Stimulated activated CD8-positive, alpha-beta memory T cell treated with anti-CD3 and anti-CD28 coated beads, Interleukin-15, amount 100 ng/mL, for 4 hours (primary cell): ENCODE data around the gene WFDC1.

Source experiments
- DNase-seq, 2 donors: peaks; one replicate each; pipeline ENCODE4 v3.0.0-alpha.2; 2020; ENCODE audit warnings: low read depth in 2 of 2

WFDC1 gene

DNA sequence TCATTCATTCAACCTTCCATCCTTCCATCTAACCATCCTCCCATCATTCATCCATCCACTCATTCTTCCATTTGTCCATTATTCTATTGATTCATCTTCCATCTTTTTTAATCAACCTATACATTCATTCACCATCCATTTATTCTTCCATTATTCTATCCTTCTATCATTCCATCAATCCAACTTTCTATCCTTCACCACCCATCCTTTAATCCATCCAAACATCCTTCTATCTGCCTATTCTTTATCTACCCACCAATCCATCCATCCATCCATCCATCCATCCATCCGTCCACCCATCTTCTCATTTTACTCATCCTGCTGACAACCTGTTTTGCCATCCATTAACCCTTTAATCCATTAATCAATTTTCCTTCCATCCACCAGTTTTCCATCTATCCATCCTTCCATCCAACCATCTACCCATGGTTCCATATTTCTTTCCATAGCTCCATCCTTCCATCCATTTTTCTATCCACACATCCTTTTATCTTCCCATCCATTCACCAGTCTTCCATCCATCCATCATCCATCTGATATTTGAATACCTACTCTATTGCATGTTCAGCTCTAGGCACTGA is 21.8 kb upstream of the WFDC1 start:
- no peak for DNase-seq

DNA sequence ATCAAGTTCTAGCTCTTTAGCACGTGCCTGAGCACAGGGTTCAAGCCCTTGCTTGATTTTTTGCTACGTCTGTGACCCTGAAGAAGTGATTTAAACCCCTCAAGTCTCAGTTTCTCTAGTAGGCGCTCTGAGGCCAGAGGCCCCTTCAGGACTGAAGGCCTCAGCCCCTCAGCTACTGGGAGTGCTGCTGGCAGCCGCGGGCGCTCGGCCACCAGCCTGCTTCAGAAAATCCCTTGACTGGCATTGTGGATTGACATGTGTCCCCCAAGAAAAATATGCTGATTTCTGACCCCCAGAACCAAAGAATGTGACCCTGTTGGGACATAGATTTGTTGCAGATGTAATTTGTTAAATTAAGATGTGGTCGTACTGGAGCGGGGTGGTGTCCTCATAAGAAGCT is 20.2 kb upstream of the WFDC1 start:
- DNase-seq, result no peak

DNA sequence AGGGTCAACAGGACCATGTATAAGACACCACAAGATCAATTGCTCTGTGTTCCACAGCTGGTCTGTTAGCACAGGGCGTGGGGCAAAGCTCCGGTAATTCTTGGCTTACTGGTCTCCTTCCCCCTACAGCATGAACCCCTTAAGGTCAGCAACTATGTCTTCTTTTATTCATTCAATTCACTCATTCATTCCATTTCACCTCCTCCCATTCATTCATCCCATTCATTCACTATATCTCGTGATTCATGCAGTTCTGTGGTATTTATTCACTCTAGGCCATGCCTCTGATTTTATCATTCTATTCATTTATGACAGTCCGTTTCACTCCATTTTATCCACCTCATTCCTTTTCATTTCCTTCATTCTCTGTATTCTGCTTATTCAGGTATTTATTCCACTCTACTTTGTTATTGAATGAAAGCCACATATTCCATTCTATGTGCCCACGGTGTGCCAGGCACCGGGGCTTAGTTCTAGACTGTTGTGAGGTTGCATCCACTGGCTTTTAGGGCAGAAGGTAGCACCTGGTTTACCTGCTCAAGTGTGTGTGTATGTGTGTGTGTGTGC is 19.0 kb upstream of the WFDC1 start:
- DNase-seq, result no peak

DNA sequence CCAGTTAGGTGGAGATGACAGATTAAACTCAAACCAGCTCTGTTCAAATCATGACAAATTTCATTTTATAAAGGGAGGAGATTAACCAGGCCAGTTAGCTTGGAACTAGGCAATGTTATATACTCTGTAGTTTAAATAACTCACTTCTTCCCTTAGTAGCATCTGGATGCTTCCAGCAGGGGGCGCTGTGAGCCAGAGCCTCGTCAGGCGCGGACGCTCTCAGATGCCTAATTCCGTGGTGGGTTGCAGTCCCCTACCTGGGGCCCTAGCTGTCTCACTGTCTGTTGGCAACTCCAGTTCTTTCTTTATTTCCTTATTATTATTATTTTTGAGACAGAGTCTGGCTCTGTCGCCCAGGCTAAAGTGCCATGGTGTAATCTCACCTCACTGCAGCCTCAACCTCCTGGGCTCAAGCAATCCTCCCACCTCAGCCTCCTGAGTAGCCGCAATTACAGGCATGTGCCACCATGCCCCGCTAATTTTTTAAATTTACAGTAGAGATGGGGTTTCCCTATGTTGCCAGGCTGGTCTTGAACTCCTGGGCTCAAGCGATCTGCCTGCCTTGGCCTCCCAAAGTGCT is 17.3 kb upstream of the WFDC1 start:
- DNase-seq, result peak; percentile 21 to 32

DNA sequence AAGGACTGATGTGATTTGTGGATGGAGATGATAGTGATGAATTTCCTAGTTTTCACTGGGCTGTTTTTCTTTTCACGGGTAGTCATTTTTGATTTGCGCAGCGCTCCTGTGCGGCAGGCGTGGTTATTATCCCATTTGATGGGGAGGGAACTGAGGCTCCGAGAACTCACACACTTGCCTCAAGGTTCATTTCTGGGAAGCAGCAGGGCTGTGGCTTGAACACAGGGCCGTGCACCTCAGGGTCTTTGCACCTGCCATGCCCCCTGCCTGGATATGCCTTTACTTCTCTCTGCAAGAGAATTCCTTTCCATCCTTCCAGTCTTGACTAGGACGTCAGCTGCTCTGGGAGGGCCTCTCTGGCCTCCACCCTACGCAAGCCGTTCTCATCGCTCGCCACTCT is 16.3 kb upstream of the WFDC1 start:
- DNase-seq, result no peak

DNA sequence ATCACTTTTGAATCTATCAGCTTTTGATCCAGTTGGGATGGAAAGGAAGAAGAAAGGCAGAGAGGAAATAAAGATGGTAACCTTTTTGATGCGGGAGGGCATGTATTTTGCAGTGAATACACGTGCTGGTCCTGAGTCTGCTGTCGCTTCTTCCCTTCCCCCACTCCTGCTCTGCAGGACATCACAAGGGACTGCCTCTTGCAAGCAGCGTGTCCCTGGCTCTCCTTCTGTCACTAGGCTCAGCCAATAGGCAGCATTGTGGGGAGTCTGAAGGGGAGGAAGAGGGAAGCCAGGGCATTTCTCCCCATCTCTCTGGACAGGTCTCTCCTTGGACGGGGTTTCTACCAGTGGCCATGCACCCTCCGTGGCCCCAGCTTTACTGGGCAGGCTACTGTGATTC is 15.7 kb upstream of the WFDC1 start:
- DNase-seq, result no peak

DNA sequence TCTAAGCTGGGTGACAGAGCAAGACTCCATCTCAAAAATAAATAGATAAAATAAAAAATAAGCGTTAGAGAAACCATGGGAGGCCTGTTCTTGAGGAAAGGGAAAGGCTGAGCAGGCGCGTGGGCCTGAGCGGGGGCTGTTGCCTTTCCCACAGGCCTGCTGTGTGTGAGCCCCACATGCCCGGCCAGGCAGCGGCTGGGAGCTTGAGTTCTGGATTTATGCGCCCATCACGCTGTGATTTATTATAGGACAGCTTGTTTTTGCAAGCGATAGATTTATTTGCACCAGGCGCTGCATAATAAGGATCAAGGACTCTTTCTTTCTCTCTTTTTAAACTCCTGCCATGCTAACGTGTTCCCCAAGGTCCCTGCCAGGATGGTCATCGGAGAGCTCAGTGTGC is 14.8 kb upstream of the WFDC1 start:
- DNase-seq, result no peak

DNA sequence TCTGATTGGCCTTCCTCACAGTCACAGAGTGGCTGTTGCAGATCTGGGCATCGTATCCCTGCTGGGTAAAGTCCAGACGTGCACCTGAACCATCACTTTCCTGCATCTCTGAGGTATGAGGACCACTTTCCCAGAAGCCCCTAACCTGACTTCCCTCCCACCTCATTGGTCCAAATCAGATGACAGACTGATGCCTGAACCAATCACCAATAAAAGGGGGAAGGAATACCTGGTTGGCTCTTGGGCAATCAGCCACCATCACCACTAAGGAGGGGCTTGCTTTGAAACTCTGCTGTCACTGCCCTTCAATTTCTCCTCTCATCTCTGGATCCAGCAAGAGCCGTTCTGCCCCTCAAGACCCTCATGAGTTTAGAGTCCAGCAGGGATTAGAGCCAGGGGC is 13.6 kb upstream of the WFDC1 start:
- no peak for DNase-seq

DNA sequence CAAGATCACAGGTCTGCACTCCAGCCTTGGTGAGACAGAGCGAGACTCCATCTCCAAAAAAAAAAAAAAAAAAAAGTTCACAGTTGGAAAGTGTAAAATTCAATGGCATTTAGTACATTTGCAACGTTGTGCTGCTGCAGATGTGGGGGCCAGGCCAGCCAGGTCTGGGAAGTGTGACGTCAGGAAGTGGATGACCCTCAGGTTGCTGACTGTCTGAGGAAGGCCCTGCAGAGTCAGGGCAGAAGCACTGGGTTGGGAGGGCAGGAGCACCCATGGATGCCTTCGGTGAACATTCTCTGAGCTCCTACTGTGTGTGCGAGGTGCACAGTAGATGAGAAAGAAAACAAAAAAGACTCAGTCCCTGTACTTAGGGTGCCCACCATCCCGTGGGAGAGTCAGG is 12.1 kb upstream of the WFDC1 start:
- no peak for DNase-seq

DNA sequence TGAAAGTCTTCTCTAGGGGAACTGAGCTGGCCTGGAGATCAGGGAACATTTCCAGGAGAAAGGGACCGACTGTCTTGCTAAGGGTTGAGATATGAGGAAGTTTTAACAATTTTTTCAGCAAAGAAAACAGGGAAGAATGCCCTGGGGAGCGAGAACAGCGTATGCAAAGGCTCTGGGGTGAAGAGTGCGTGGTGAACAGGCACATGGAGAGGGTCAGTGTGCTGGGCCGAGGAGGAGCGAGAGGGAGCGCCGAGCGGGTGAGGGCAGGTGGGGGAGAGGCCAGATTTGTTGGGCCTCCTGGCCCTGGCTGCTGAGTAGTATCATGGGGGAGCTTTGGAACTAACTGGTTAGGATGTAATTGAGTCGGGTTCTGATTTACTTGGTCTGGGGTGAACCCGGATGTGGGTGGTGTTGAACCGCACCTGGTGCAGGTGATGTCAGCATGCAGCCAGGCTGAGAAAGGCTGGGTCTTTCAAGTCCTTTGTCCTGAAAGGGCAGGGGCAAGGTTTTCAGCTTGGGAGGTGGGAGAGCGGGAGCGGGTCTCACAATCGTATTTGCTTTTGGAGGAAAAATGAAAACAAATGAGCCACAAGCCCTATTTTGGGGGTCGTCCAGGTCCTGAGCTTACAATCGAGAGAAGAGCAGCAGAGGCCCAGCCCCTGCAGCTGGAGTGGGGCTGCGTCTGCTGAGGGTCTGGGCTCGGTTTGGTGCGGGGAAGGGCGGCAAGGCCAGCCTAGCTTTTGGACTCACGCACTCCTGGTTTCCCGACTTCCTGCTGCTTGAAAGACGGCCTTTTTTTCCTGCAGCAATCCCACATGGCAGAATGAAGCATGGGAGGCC is 11.1 kb upstream of the WFDC1 start:
- DNase-seq, result no peak

DNA sequence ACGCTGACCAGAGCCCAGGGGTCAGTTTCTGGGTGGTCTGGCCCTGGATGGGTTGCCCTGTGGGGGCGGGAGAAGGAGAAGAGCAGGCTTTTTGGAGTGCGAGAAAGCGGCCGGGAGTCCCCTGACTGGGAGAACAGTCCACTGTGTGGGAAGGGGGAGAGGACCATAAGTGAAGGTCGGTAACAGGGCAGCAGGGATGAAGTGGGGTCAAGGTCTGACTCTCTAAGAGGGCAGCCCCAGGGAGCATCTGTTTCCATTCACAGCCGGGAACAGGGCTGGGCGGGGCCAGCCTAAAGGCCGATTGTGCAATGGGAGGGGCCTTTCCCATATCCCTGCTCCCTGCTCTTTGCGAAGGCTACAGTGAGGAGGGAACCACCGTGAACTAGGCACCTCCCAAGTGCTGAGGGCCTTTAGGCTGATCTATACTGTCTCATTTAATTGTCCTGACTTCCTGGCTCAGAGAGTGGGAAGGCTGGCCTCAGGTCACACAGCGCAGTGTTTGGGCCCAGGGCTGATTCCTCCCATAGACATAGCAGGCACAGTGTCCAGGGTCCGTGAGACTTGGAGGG is 10.4 kb upstream of the WFDC1 start:
- no peak for DNase-seq

DNA sequence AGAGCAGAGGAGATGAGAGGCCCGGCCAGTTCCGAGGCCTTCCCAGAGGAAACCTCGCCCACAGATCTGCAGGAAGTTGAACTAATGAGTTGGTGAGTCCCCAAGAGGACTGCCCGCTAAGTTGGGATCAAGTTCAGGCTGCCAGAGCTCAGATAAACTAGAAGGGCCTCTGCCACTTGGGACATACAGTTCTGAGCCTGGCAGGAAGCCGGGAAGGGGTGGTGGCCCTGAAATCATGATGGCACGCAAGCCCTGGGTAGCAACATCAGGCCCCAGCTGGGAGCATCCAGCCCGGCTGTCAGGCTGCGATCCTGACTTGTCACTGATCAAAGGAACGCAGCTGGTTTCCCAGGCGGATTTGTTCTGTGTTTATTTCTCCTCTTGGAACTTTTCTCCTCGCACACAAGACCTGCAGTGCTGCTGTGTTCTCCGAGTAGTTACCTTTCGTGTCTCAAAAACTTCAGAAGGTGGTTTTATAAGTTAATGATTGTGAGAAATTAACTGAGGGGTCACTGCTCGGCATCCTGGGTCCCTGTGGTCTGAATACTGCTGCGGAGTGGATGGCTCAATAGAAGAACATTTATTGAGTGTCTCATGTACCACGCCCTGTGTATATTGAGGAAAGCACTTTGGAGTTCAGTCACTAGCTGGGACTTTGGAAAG is 8.0 kb upstream of the WFDC1 start:
- no peak for DNase-seq

DNA sequence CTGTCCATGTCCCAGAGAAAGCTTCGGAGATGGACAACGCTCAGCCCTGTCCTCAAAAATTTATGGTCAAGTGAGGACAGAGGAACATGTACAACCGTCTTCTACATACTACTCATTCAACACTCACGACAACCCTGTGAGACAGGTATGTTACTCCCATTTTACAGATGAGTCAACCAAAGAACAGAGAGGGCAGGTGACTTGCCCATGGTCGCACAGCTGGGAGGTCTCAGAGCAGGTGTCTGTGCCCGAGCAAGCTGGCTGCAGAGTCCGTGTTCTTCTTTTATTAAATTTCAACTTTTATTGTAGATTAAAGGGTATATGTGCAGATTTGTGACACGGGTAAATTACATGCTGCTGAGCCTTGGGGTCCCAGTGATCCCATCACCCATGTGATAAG is 5.8 kb upstream of the WFDC1 start:
- no peak for DNase-seq

DNA sequence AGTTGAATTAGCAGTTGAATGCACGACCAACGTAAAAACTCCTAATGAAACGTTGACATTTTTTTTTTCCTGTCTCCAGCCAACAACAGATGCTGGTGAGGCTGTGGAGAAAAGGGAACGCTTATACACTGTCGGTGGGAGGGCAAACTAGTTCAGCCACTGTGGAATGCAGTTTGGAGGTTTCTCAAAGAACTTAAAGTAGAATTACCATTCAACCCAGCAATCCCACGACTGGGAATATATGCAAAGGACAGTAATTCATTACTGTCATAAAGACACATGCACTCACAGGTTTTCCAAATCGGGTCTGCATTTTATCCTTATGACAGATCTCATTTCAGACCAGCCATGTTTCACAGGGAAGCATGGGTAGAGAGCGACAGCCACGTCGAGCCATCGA is 3.5 kb upstream of the WFDC1 start:
- DNase-seq, result no peak

DNA sequence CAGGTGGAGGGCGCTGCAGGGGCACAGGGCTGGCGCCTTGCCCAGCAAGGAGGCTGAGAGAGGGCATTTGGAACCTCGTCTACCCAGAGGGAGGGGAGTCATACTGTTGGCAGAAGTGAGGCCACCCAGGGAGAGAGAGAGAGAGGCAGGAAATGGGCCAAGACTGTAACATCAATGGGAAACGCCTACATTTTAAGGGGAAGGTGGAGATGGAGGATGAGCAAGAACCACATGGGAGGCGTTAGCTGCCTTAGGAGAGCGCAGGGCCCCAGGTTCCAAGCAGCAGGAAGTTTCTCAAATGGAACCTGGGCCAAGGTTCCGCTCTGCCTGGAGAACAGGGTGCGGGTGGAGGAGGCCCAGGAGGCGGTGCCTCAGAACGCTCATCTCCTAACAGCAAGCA is 2.7 kb upstream of the WFDC1 start:
- no peak for DNase-seq

DNA sequence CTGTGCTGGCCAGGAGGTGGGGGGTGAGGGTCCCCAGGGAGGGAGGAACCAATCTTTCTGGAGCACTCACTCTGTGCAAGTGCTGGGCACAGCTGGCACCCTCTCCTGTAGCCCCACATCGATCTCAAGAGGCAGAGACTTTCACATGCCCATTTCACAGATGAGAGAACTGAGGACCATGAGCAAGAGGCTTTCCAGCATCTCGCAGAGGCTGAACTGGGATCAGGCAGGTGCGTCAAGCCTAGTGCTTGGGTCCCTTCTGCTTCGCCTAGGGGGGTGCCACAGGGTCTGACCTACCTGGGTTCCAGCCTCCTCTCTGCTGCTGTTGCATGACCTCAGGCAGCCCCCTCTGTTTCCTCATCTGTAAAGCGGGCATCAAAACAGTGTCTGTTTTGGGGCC is 1.3 kb upstream of the WFDC1 start:
- DNase-seq, result no peak

DNA sequence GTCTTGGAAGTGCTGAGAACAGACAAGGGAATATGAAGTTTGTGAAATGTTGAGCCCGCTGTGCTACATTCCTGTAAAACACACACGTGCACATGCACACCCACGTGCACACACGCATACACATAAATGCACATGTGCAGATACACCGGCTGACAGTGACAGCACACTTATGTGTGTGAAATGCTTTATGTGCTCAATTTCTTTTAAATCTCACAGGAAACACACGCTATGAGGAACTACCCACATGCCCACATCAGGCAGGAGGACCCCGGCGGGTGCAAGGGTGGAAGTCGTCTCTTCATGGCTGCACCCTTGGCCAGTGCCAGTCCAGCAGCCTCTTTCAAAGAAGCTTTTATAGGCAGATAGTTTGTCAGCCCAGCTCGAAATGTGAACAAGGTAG is 561 bp upstream of the WFDC1 start:
- no peak for DNase-seq

DNA sequence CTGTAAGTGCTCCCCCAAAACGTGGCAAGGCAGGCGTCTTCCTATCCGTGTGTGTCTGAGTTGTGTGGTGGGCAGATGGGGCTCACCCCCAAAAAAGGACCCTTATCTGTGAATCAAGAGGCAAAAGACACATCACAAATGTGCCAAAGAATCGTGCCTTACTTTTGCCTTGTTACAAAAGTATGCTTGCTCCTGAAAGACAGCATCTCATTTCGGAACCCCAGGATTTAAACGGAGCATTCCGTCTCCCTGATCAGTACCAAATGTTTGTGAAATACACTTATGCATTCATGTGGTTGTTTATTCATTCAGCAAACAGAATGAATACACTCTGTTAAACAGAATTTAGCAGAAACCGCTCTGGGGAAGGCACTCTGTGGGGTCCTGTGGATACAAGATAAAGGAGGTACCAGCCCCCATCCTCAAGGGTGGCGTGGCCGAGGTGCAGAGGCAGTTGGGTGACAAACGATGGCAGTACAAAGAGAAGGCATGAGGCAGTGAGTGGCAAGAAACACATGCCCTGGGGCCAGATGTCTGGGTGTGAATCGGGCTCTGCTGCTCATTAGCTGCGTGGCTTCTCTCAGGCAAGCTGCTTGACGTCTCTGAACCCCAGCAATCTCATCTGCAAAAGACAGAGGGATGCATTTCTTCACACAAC is 654 bp downstream of the WFDC1 start:
- DNase-seq, result no peak

DNA sequence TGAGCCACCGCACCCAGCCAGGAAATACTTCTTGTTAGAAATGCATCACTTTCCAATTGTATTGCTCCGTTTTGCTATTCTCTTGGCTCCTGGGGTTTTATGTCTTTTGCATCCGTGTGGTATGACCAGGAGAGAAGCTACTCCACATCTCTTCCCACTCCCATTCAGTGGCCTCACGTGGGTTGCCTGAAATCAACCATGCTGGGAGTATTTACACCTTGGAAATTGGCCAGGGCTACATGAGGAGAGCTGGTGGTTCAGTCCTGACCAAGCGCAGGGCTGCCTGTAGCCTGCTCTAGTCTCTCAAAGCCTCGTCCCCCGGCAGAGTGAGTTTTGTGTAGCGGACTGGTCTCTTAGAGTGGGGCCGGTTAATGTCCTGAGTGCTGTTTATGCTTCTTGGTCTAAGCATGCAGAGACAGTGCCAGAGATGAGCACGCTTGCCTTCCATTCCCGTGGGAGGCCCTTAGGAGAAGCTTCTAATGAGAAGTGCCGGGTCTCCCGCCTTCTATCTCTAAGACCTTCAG is 3.8 kb downstream of the WFDC1 start:
- no peak for DNase-seq

DNA sequence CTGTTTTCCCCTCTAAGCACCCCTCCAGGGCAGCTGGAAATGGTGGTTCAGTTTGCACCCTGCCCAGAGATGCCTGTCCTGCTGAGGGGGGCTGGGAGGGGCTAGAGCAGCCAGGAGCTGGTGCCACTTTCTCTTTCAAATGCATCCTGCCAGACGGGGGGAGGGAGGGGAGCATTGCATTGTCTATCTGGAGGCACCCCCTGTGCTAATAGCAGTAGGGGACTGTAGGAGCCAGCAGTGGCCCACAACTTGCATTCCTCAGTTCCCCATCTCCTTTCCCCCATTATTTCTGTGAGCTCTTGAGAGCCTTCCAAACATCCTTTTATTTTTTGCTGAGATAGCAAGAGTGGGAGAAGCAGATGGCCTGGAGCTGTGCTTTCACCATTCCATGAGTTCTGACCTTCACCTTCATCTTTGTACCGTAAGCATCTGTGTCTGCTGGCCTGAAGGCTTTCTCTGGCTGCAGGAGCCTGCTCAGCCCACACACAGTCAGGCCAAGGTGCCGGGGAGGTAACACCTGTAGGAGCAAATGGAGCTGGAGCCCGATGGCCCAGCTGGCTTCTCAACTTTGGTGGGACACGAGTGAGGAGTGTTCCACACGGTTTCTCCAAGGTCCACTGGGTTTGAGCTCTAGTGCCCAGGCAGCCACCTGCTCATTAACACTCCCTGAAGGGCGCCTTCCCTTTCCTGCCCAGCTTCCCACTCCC is 5.2 kb downstream of the WFDC1 start:
- no peak for DNase-seq
